Uterus (tissue), 2 donors: ENCODE results near the gene ADAMTS2.

Experiments used
- CTCF ChIP-seq, 4 experiments: fragments of 200-600 bp in 2 of 4; fragments of 450-650 bp in 2 of 4; sonication (generic) in 2 of 4; IDR thresholded peaks; one replicate each; pipeline ENCODE4 v1.5.1; 2016 to 2019; ENCODE audit warnings: antibody characterized with exemption in 4 of 4, mild to moderate bottlenecking in 2 of 4, moderate library complexity in 1 of 4
- POLR2A ChIP-seq, 2 donors: fragments of 450-650 bp; IDR thresholded peaks; one replicate each; pipeline ENCODE4 v1.6.1; 2016; ENCODE audit warnings: antibody characterized with exemption in 2 of 2, mild to moderate bottlenecking in 1 of 2, moderate library complexity in 1 of 2

- TF ChIP-seq CTCF (IDR thresholded peaks at IDR 0.05) (no peak), POLR2A (IDR thresholded peaks at IDR 0.05) (no peak)
These were observed 209.6 kb downstream of the ADAMTS2 start for GRCh38 chr5:179135441-179136215.
